DND-41 (cell line): ENCODE measurements around the gene EFNB2.

Source experiments
- ATAC-seq: fragments of 200-7000 bp; cut with Tn5 transposase; 3 replicates; pipeline ENCODE4 v1.9.1; 2021; ENCODE audit warnings: low read depth; ENCODE audit not compliant: insufficient read depth
- DNase-seq: peaks from one replicate; pipeline ENCODE4 v3.0.0-alpha.2; 2020
- H2AFZ ChIP-seq: 2 replicates; pipeline ENCODE4 v1.6.0; 2012; ENCODE audit warnings: low read depth, low read length
- H3K27ac ChIP-seq: 2 replicates; pipeline ENCODE4 v1.5.1; 2012; ENCODE audit warnings: low read length, inconsistent platforms
- H3K27me3 ChIP-seq: fragments of 200-600 bp; sonication (generic); 2 replicates; pipeline ENCODE4 v1.6.0; 2012; ENCODE audit warnings: low read length, mild to moderate bottlenecking, inconsistent platforms; ENCODE audit not compliant: insufficient read depth, poor library complexity
- H3K36me3 ChIP-seq: 2 replicates; pipeline ENCODE4 v1.5.1; 2012; ENCODE audit warnings: low read length, inconsistent platforms; ENCODE audit not compliant: insufficient read depth
- H3K4me1 ChIP-seq: 2 replicates; pipeline ENCODE4 v1.5.1; 2012; ENCODE audit warnings: mild to moderate bottlenecking, low read length; ENCODE audit not compliant: insufficient read depth
- H3K4me2 ChIP-seq: 2 replicates; pipeline ENCODE4 v1.6.0; 2012; ENCODE audit warnings: mild to moderate bottlenecking, moderate library complexity, low read length, inconsistent platforms; ENCODE audit not compliant: insufficient read depth
- H3K4me3 ChIP-seq, 2 experiments: fragments of 200-600 bp in 1 of 2; shearing (Covaris generic) in 1 of 2; 2 replicates each; pipeline ENCODE4 v1.5.1; 2012 to 2016; ENCODE audit warnings: inconsistent platforms in 2 of 2, low read length in 2 of 2, mild to moderate bottlenecking in 2 of 2, low read depth in 1 of 2, moderate library complexity in 1 of 2
- H3K79me2 ChIP-seq: 2 replicates; pipeline ENCODE4 v1.6.0; 2012; ENCODE audit warnings: low read length, inconsistent platforms; ENCODE audit not compliant: insufficient read depth
- H3K9ac ChIP-seq: 2 replicates; pipeline ENCODE4 v1.6.0; 2012; ENCODE audit warnings: low read depth, mild to moderate bottlenecking, inconsistent platforms, low read length, moderate library complexity
- H3K9me3 ChIP-seq: 2 replicates; pipeline ENCODE4 v1.5.1; 2012; ENCODE audit warnings: low read length, moderate library complexity, mild to moderate bottlenecking, inconsistent platforms; ENCODE audit not compliant: insufficient read depth, severe bottlenecking
- H4K20me1 ChIP-seq: 2 replicates; pipeline ENCODE4 v1.6.0; 2012; ENCODE audit warnings: low read length; ENCODE audit not compliant: insufficient read depth
- EZH2 ChIP-seq: IDR thresholded peaks from 3 replicates; pipeline ENCODE4 v1.6.1; 2012; ENCODE audit warnings: borderline replicate concordance, low read depth, mild to moderate bottlenecking, moderate library complexity, low read length, inconsistent platforms; ENCODE audit not compliant: severe bottlenecking
- TF ChIP-seq, protein P1 (sequence below): IDR thresholded peaks from 2 replicates; pipeline ENCODE4 v1.5.1; 2012; ENCODE audit warnings: borderline replicate concordance, low read length, moderate library complexity, mild to moderate bottlenecking; ENCODE audit not compliant: poor library complexity, severe bottlenecking; ENCODE audit errors: extremely low read depth

Gene EFNB2

DNA sequence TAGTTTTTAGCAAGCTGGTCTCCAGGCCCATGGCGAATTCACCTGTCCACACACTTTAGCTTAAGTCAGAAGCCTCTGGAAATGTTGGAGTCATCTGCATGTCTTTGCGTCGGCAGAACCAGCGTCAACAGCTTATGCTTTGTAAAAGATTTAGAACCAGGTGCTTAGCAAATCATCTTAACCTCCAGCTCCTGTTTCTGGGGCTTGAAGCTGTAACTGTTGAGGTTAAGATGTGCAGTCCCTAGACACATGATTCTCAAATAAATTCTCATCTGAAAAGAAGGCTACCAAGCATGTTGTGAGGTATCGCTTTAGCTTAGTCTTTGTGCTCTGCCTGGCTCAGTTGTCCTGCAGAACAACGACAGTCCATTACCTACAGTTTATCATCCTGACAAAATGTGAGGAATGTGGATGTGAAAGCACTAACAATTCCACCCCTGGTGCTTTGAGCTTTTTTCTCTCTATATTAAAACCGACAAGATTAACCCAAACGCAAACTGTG is 4.4 kb downstream of the EFNB2 start:
- Histone ChIP-seq H3K9me3 (peaks cover 1% of the 10 kb centered on the region), H3K9ac (no peak overlapping the region), H4K20me1 (no peaks in the 10 kb centered on the region), H3K27ac (no peak overlapping the region), H3K79me2 (no peaks in the 10 kb centered on the region), H2AFZ (no peak overlapping the region), H3K4me3 (no peak overlapping the region), H3K27me3 (no peaks in the 10 kb centered on the region), H3K36me3 (peaks cover 1% of the 10 kb centered on the region; the same call in 1 of the 2 replicates), H3K4me2 (no peak overlapping the region), H3K4me1 (no peaks in the 10 kb centered on the region)
- DNase-seq = no peak
- no peak for ATAC-seq
- no peak for TF ChIP-seq EZH2
- TF ChIP-seq, protein P1, sequence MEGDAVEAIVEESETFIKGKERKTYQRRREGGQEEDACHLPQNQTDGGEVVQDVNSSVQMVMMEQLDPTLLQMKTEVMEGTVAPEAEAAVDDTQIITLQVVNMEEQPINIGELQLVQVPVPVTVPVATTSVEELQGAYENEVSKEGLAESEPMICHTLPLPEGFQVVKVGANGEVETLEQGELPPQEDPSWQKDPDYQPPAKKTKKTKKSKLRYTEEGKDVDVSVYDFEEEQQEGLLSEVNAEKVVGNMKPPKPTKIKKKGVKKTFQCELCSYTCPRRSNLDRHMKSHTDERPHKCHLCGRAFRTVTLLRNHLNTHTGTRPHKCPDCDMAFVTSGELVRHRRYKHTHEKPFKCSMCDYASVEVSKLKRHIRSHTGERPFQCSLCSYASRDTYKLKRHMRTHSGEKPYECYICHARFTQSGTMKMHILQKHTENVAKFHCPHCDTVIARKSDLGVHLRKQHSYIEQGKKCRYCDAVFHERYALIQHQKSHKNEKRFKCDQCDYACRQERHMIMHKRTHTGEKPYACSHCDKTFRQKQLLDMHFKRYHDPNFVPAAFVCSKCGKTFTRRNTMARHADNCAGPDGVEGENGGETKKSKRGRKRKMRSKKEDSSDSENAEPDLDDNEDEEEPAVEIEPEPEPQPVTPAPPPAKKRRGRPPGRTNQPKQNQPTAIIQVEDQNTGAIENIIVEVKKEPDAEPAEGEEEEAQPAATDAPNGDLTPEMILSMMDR = no peak

- H3K27me3 ChIP-seq = no peaks in the 10 kb centered on the region
- ATAC-seq (no peak), DNase-seq (no peak)
- no peaks in the 10 kb centered on the region for H4K20me1 ChIP-seq
- TF ChIP-seq EZH2 = no peak
- TF ChIP-seq, protein P1 = no peak
- no peaks in the 10 kb centered on the region for H3K36me3 ChIP-seq
- H3K4me1 ChIP-seq = no peaks in the 10 kb centered on the region
- no peak overlapping the region for H2AFZ ChIP-seq
- H3K79me2 ChIP-seq = no peaks in the 10 kb centered on the region
- H3K27ac ChIP-seq = no peak overlapping the region
- H3K9ac ChIP-seq = no peak overlapping the region
- H3K4me3 ChIP-seq = no peak overlapping the region
- no peaks in the 10 kb centered on the region for H3K9me3 ChIP-seq
- H3K4me2 ChIP-seq = no peak overlapping the region
These were observed 5.2 kb downstream of the EFNB2 start for GRCh38 chr13:106530171-106530851.

DNA sequence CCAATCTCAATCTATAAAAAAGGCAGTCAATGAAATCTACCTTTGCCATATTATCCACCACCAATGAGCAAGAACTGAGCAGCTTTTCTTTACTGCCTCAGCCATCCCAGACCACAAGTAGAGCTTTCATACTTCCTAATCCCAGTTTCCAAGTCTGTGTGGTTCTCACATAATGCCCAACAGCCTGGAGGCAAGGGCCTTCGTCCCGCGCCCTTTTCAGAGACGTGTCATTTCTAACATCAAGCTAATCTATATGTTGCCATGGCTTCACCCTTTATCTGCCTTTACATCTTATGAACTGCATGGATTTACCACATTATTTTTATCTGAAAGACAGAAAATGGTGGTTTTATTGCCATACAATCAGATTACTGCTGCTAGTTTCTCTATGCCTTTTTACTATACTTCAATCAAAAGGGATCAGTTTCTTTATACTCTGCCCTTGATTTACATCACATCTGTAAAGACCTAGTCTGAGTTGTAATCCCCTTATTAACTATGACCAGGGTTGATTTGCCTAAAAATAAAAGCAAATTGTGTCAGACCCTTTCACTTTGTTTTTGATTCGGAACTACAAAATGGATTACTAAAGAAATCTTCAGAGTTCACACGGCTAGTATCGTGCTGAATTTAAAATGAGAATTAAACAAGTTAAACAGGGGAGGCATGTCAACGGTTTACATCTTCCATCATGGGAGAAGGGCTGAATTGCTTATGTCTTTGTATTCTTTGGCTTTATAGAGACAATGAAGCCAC is 5.9 kb downstream of the EFNB2 start:
- H3K36me3 ChIP-seq = no peaks in the 10 kb centered on the region
- H3K79me2 ChIP-seq = no peaks in the 10 kb centered on the region
- H3K9ac ChIP-seq = no peak overlapping the region
- H3K4me2 ChIP-seq = no peak overlapping the region
- no peak overlapping the region for H3K4me3 ChIP-seq
- H3K27ac ChIP-seq = no peak overlapping the region
- DNase-seq (no peak), ATAC-seq (no peak)
- H4K20me1 ChIP-seq = no peaks in the 10 kb centered on the region
- H2AFZ ChIP-seq = no peak overlapping the region
- no peak for TF ChIP-seq EZH2
- TF ChIP-seq, protein P1 = no peak
- no peaks in the 10 kb centered on the region for H3K9me3 ChIP-seq
- no peaks in the 10 kb centered on the region for H3K27me3 ChIP-seq
- no peaks in the 10 kb centered on the region for H3K4me1 ChIP-seq
